NCI-H1436 (cell line): Measurements from ENCODE around the gene JAKMIP2.
"Not testable (repeated sequence)": the region's sequence is repeated elsewhere in the genome, so short reads cannot be mapped to it uniquely, and the experiment has no call there.

Experiments
- DNase-seq: peaks from one replicate; lab custom pipeline; 2025; lab: John Stamatoyannopoulos, UW

Gene JAKMIP2

GRCh38 chr5:147743678-147744374 is 38.7 kb downstream of the JAKMIP2 start:
- peak; percentile 82 for DNase-seq

GRCh38 chr5:147743012-147743411 is 39.5 kb downstream of the JAKMIP2 start:
- DNase-seq, result no peak

GRCh38 chr5:147742151-147742550 is 40.4 kb downstream of the JAKMIP2 start:
- no peak for DNase-seq

- no peak for DNase-seq
Observed at GRCh38 chr5:147740864-147741263, 41.7 kb downstream of the JAKMIP2 start.

- no peak for DNase-seq
Observed at GRCh38 chr5:147737921-147738320, 44.6 kb downstream of the JAKMIP2 start.

GRCh38 chr5:147735621-147736125 is 46.9 kb downstream of the JAKMIP2 start:
- no peak for DNase-seq

- no peak for DNase-seq
Observed at GRCh38 chr5:147734894-147735293, 47.6 kb downstream of the JAKMIP2 start.

GRCh38 chr5:147733075-147733474 is 49.5 kb downstream of the JAKMIP2 start:
- DNase-seq, result no peak

- DNase-seq, result no peak
Observed at GRCh38 chr5:147732291-147732883, 50.1 kb downstream of the JAKMIP2 start.

- DNase-seq, result no peak
Observed at GRCh38 chr5:147731431-147732290, 50.9 kb downstream of the JAKMIP2 start.

- DNase-seq, result no peak
Observed at GRCh38 chr5:147727200-147727599, 55.3 kb downstream of the JAKMIP2 start.

- DNase-seq, result not testable (repeated sequence)
Observed at GRCh38 chr5:147721191-147721960, 61.2 kb downstream of the JAKMIP2 start.

GRCh38 chr5:147713550-147714295 is 68.8 kb downstream of the JAKMIP2 start:
- no peak for DNase-seq

GRCh38 chr5:147712598-147712997 is 69.9 kb downstream of the JAKMIP2 start:
- no peak for DNase-seq

GRCh38 chr5:147712019-147712418 is 70.5 kb downstream of the JAKMIP2 start:
- no peak for DNase-seq

GRCh38 chr5:147711019-147711418 is 71.5 kb downstream of the JAKMIP2 start:
- no peak for DNase-seq

GRCh38 chr5:147708708-147709107 is 73.8 kb downstream of the JAKMIP2 start:
- no peak for DNase-seq

GRCh38 chr5:147704544-147704943 is 78.0 kb downstream of the JAKMIP2 start:
- no peak for DNase-seq

- no peak for DNase-seq
Observed at GRCh38 chr5:147701468-147701867, 81.1 kb downstream of the JAKMIP2 start.

- DNase-seq, result no peak
Observed at GRCh38 chr5:147699496-147700088, 82.9 kb downstream of the JAKMIP2 start.

GRCh38 chr5:147697380-147697779 is 85.1 kb downstream of the JAKMIP2 start:
- no peak for DNase-seq
